ENCODE measurements around the gene NXPH3.

The NXPH3 gene

DNA sequence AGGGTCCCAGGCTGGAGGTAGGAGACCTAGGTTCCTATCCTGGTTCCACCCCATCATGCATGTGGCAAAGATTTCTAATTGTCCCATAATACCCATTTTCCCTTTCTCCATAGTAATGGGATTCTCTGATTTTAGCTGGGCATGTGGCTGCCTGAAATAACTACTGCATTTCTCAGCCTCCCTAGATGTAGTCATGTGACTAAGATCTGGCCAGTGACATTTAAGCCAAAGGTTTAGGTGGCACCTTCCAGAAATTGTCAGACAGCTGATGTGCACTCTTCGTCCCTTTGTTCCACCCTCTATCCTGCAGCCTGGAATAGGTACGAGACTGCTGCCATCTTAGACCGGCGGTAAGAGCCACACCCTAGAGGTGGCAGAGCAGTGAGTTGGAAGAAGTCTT is 8.2 kb downstream of the NXPH3 start:
- no peak for DNase-seq (ENCODE audit: extremely low read depth, low read depth)
- TF ChIP-seq, protein P1, sequence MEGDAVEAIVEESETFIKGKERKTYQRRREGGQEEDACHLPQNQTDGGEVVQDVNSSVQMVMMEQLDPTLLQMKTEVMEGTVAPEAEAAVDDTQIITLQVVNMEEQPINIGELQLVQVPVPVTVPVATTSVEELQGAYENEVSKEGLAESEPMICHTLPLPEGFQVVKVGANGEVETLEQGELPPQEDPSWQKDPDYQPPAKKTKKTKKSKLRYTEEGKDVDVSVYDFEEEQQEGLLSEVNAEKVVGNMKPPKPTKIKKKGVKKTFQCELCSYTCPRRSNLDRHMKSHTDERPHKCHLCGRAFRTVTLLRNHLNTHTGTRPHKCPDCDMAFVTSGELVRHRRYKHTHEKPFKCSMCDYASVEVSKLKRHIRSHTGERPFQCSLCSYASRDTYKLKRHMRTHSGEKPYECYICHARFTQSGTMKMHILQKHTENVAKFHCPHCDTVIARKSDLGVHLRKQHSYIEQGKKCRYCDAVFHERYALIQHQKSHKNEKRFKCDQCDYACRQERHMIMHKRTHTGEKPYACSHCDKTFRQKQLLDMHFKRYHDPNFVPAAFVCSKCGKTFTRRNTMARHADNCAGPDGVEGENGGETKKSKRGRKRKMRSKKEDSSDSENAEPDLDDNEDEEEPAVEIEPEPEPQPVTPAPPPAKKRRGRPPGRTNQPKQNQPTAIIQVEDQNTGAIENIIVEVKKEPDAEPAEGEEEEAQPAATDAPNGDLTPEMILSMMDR (IDR thresholded peaks at IDR 0.05; ENCODE audit: low read depth, low read length, missing control alignments): no peak
- H3K4me3 ChIP-seq (replicated peaks; ENCODE audit: low read depth, low read length): no peak overlapping the region

DNA sequence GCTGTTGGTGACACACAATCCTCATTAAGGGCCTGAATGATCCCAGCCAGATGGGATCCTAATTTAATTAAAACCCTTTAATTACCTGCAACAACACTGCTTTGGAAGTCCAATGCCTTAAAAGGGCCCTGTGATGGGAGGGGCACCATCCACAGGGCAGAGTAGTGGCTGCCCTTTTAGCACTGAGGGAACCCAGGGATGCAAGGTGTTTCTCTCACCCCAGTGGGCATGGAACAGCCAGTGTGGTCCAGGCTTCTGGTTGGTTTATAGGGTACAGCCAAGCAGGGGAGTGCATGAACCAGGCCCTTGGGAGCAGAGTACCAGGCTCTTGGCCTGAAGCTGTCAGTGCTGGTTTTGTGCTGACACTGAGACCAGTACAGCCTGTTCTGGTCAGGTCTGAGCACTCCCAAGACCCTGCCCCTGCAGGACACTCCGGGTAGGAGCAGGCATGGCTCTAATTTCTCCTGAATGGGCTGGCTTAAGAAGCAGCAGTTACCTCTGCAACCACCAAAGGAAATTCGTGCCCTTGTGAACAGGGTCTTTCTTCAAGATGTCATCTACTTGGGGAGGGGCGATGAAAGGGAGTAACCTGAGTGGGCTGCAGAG is 9.9 kb downstream of the NXPH3 start:
- H3K4me3 ChIP-seq (replicated peaks; ENCODE audit: low read depth, low read length): no peak overlapping the region
- DNase-seq (ENCODE audit: extremely low read depth, low read depth): no peak
- TF ChIP-seq, protein P1 (IDR thresholded peaks at IDR 0.05; ENCODE audit: low read depth, low read length, missing control alignments): peak; percentile 31

GRCh38 chr17:49587366-49588073 is 11.8 kb downstream of the NXPH3 start:
- DNase-seq (ENCODE audit: extremely low read depth, low read depth): no peak
- H3K4me3 ChIP-seq (replicated peaks; ENCODE audit: low read depth, low read length): no peak overlapping the region
- TF ChIP-seq, protein P1 (IDR thresholded peaks at IDR 0.05; ENCODE audit: low read depth, low read length, missing control alignments): no peak

GRCh38 chr17:49588312-49588711 is 12.6 kb downstream of the NXPH3 start:
- H3K4me3 ChIP-seq (replicated peaks; ENCODE audit: low read depth, low read length): no peak overlapping the region
- DNase-seq (ENCODE audit: extremely low read depth, low read depth): no peak
- TF ChIP-seq, protein P1 (IDR thresholded peaks at IDR 0.05; ENCODE audit: low read depth, low read length, missing control alignments): no peak

DNA sequence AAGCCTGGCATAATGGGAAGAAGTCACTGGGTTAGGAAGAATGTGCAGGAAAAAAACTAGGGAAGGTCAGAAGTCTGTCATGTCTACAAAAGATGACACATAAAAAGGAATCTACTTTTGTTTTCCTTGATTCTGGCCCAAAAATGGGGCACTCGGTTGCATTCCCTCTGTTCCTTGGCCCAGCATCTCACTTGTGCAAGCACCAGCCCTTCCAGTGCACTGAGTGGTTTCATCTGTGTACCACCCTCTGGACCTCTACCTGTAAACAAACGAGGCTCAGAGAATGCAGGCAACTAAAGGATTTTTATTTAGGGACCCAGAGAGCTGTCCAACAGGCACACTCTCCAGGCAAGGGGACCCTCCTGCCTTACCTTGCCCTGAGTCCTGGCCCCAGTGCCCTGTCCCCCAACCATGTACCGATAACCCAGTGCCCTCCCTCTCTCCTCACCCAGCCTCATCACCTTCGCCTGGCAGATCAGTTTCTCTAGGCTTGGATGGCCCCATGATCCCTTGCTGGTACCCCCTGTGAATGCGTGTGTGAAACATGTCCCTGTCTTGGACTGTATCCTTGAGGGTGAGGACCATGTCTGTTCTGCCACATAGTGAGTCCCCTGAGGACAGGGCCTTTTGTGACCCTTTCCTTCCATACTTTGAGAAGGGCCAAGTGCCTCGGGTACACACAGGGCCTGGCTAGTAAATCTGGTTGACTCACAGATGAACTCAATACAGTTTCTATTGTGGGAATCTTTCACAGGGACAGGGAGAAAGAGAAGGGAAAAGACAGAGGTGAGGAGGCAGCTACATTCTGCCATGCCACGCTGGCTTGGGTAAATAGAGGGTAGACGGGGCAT is 13.3 kb downstream of the NXPH3 start:
- no peak overlapping the region for H3K4me3 ChIP-seq (replicated peaks; ENCODE audit: low read depth, low read length)
- TF ChIP-seq, protein P1 (IDR thresholded peaks at IDR 0.05; ENCODE audit: low read depth, low read length, missing control alignments): no peak
- no peak for DNase-seq (ENCODE audit: extremely low read depth, low read depth)

GRCh38 chr17:49589577-49589927 is 13.9 kb downstream of the NXPH3 start:
- no peak for DNase-seq (ENCODE audit: extremely low read depth, low read depth)
- no peak overlapping the region for H3K4me3 ChIP-seq (replicated peaks; ENCODE audit: low read depth, low read length)
- TF ChIP-seq, protein P1 (IDR thresholded peaks at IDR 0.05; ENCODE audit: low read depth, low read length, missing control alignments): no peak

All from HFF-Myc (cell line).